RWPE2 (cell line): ENCODE data around the gene NME1.

Experiments
- ATAC-seq: fragments of 200-7000 bp; cut with Tn5 transposase; 3 replicates; pipeline ENCODE4 v1.9.1; 2021; ENCODE audit warnings: low read depth
- DNase-seq: peaks from one replicate; pipeline ENCODE4 v3.0.0-alpha.2; 2020; ENCODE audit warnings: low spot score
- H3K27ac ChIP-seq: fragments of 450-650 bp; 2 replicates; pipeline ENCODE4 v1.5.1; 2017; ENCODE audit warnings: mild to moderate bottlenecking; ENCODE audit not compliant: poor library complexity, severe bottlenecking
- H3K27me3 ChIP-seq: fragments of 250-450 bp; sonication (Bioruptor Pico); 2 replicates; pipeline ENCODE4 v1.5.1; 2021; ENCODE audit warnings: mild to moderate bottlenecking, moderate library complexity; ENCODE audit not compliant: insufficient read depth, poor library complexity, severe bottlenecking
- H3K36me3 ChIP-seq: fragments of 250-450 bp; sonication (Bioruptor Pico); 2 replicates; pipeline ENCODE4 v1.5.1; 2020; ENCODE audit warnings: low read depth, mild to moderate bottlenecking, moderate library complexity
- H3K4me1 ChIP-seq: fragments of 250-450 bp; sonication (Bioruptor Pico); 2 replicates; pipeline ENCODE4 v1.5.1; 2021; ENCODE audit warnings: mild to moderate bottlenecking, moderate library complexity; ENCODE audit not compliant: insufficient read depth, poor library complexity, severe bottlenecking
- H3K4me3 ChIP-seq: fragments of 250-450 bp; sonication (Bioruptor Pico); 2 replicates; pipeline ENCODE4 v1.5.1; 2021; ENCODE audit warnings: mild to moderate bottlenecking, moderate library complexity; ENCODE audit not compliant: severe bottlenecking
- H3K9me3 ChIP-seq: fragments of 250-450 bp; sonication (Bioruptor Pico); 2 replicates; pipeline ENCODE4 v1.5.1; 2021; ENCODE audit warnings: mild to moderate bottlenecking, moderate library complexity; ENCODE audit not compliant: severe bottlenecking
- TF ChIP-seq, protein P1 (sequence below): fragments of 450-650 bp; IDR thresholded peaks from one replicate; pipeline ENCODE4 v1.5.1; 2017; ENCODE audit warnings: mild to moderate bottlenecking, moderate library complexity; ENCODE audit not compliant: poor library complexity, severe bottlenecking

Gene NME1

DNA sequence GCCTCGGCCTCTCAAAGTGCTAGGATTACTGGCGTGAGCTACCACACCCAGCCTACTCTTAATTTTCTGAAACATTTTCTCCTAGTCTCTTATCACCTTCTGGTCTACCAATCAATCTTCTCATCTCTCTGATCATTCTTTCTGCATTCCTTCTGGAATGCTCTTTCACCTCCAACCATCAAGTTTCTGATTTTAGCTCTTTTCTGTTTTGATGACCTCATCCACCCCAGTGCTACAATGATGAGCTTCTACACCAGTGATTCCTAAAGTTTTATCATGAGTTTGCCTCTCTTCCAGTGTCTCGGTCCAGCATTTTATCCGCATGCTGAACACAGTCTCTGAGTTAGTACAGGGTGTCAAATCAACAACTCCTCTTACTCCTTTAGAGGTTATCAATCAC lies 44.4 kb downstream of the NME1 start:
- H3K4me3 ChIP-seq: no peak overlapping the region
- TF ChIP-seq, protein P1, sequence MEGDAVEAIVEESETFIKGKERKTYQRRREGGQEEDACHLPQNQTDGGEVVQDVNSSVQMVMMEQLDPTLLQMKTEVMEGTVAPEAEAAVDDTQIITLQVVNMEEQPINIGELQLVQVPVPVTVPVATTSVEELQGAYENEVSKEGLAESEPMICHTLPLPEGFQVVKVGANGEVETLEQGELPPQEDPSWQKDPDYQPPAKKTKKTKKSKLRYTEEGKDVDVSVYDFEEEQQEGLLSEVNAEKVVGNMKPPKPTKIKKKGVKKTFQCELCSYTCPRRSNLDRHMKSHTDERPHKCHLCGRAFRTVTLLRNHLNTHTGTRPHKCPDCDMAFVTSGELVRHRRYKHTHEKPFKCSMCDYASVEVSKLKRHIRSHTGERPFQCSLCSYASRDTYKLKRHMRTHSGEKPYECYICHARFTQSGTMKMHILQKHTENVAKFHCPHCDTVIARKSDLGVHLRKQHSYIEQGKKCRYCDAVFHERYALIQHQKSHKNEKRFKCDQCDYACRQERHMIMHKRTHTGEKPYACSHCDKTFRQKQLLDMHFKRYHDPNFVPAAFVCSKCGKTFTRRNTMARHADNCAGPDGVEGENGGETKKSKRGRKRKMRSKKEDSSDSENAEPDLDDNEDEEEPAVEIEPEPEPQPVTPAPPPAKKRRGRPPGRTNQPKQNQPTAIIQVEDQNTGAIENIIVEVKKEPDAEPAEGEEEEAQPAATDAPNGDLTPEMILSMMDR: no peak
- DNase-seq (no peak), ATAC-seq (no peak)
- H3K36me3 ChIP-seq: peaks cover 83% of the 10 kb centered on the region
- H3K27me3 ChIP-seq: no peaks in the 10 kb centered on the region
- H3K27ac ChIP-seq: no peak overlapping the region
- H3K9me3 ChIP-seq: no peaks in the 10 kb centered on the region
- no peaks in the 10 kb centered on the region for H3K4me1 ChIP-seq

DNA sequence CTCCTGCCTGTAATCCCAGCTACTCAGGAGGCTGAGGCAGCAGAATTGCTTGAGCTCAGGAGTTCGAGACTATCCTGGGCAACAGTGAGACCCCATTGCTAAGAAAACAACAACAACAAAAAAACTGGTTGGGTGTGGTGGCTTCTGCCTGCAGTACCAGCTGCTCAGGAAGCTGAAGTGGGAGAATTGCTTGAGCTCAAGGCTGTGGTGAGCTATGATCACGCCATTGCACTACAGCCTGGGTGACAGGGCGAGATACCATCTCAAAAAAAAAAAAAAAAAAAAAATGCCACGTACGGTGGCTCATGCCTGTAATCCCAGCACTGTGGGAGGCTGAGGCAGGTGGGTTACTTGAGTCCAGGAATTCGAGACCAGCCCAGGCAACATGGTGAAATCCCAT lies 46.9 kb downstream of the NME1 start:
- no peak for DNase-seq
- Histone ChIP-seq H3K27me3 (no peaks in the 10 kb centered on the region), H3K27ac (no peak overlapping the region), H3K9me3 (no peaks in the 10 kb centered on the region), H3K4me1 (no peaks in the 10 kb centered on the region), H3K4me3 (no peak overlapping the region), H3K36me3 (peaks cover 86% of the 10 kb centered on the region)
- TF ChIP-seq, protein P1: no peak
- no peak for ATAC-seq

DNA sequence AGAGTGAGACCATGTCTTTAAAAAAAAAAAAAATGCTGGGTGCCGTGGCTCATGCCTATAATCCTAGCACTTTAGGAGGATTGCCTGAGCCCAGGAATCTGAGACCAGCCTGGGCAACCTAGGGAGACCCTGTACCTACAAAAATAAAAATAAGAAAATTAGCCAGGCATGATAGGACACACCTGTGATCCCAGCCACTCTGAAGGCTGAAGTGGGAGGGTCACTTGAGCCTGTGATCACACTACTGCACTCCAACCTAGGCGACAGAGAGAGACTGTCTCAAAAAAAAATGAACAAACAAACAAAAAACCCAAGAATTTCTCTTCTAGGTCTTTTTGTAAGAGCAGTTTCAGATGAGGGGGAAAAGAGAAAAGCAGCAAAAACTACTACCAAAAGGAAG lies 47.5 kb downstream of the NME1 start:
- Histone ChIP-seq H3K4me3 (no peak overlapping the region), H3K4me1 (no peaks in the 10 kb centered on the region), H3K36me3 (peaks cover 86% of the 10 kb centered on the region), H3K9me3 (no peaks in the 10 kb centered on the region), H3K27ac (no peak overlapping the region), H3K27me3 (no peaks in the 10 kb centered on the region)
- DNase-seq (no peak), ATAC-seq (no peak)
- TF ChIP-seq, protein P1: no peak

DNA sequence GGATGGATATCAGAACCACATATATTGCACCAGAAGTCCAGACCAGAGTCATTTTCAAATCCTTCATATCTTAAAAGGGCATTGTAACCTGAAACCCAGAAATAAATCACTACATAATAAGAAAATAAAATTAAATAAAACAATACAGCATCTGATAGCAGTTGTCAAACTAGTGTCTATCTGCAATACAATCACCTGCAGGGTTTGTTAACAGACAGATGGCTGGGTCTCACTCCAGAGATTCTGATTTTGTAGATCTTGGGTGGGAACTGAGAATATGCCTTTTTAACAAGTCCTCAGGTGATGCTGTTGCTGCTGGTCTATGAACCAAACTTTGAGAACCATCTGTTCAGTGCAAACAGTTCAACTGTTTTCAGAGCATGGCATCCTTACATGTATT lies 50.5 kb downstream of the NME1 start:
- Histone ChIP-seq H3K9me3 (no peaks in the 10 kb centered on the region), H3K27me3 (no peaks in the 10 kb centered on the region), H3K27ac (no peak overlapping the region), H3K4me3 (no peak overlapping the region), H3K36me3 (peaks cover 94% of the 10 kb centered on the region), H3K4me1 (no peaks in the 10 kb centered on the region)
- no peak for ATAC-seq
- DNase-seq: no peak
- TF ChIP-seq, protein P1: no peak
